DOHH2 (cell line): ENCODE measurements around the gene PSEN2.

Source experiments
- EZH2phosphoT487 ChIP-seq: fragments of 200-600 bp; sonication (generic); IDR thresholded peaks from 2 replicates; pipeline ENCODE4 v1.6.1; 2017; ENCODE audit warnings: borderline replicate concordance, mild to moderate bottlenecking, antibody characterized with exemption, low read length, moderate library complexity, mixed read lengths
- TF ChIP-seq, protein P1 (sequence below): fragments of 200-600 bp; sonication (generic); IDR thresholded peaks from one replicate; pipeline ENCODE4 v1.5.1; 2014; ENCODE audit warnings: antibody characterized with exemption, mild to moderate bottlenecking, low read depth, low read length; ENCODE audit not compliant: poor library complexity, severe bottlenecking

DNA sequence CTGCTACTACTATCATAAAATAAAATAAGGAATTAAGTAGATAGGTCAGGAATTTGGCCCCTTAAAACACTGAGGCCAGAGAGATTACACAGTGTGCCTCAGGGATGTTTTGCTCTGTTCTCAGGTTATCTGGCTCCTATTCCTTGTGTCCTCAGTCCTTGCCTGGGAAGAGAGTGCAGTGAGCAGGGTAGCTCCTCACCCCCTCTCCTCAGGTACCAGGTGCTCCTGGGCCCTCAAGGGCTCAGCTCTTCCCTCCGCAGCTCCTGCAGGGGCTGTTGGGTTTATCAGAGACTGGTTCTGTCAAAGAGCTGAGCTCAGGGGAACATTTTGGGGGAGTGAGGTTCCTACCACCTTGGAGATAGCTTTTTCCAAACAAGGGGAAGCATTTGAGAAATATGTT is 49.6 kb downstream of the PSEN2 start:
- TF ChIP-seq, protein P1, sequence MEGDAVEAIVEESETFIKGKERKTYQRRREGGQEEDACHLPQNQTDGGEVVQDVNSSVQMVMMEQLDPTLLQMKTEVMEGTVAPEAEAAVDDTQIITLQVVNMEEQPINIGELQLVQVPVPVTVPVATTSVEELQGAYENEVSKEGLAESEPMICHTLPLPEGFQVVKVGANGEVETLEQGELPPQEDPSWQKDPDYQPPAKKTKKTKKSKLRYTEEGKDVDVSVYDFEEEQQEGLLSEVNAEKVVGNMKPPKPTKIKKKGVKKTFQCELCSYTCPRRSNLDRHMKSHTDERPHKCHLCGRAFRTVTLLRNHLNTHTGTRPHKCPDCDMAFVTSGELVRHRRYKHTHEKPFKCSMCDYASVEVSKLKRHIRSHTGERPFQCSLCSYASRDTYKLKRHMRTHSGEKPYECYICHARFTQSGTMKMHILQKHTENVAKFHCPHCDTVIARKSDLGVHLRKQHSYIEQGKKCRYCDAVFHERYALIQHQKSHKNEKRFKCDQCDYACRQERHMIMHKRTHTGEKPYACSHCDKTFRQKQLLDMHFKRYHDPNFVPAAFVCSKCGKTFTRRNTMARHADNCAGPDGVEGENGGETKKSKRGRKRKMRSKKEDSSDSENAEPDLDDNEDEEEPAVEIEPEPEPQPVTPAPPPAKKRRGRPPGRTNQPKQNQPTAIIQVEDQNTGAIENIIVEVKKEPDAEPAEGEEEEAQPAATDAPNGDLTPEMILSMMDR, result no peak
- no peak for TF ChIP-seq EZH2phosphoT487
